NCI-H2196 (cell line): ENCODE data around the gene DAB2IP.
A peak's percentile ranks its signal among the peaks of the same experiment; 100 is the strongest.
"Not testable (repeated sequence)": the region's sequence is repeated elsewhere in the genome, so short reads cannot be mapped to it uniquely, and the experiment has no call there.

ENCODE experiments used
- DNase-seq: peaks from one replicate; lab custom pipeline; 2025; ENCODE audit not compliant: unreplicated experiment; lab: John Stamatoyannopoulos, UW

Gene DAB2IP

GRCh38 chr9:121651295-121652020 lies at the start of gene DAB2IP:
Gene DAB2IP, plus strand, starts transcription at chr9:121651634. Its CDS starts 142 bp downstream, at chr9:121651776.
- peak; percentile 59 for DNase-seq

- DNase-seq = no peak
These were observed 48.4 kb upstream of the DAB2IP start for GRCh38 chr9:121603028-121603427.

DNA sequence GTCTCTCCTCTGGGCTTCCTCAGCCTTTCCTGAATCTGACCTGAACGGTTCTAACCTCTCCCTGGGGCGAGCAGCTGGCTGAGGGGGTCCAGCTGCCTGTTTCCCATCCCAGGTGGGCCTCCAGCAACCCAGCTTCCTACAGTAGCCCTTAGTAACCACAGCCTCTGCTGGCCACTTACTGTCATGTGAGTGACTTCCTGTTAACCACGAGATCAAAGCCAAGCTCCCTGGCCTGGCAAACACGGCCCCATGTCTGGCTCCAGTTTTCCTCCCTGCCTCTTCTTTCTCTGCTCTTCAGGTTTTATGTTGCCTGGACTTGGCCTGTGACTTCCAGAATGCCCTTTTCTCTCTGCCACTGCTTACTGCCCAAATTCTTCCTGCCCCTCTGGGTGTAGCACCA lies 47.2 kb upstream of the DAB2IP start:
- peak; percentile 54 for DNase-seq

GRCh38 chr9:121604654-121605053 lies 46.8 kb upstream of the DAB2IP start:
- no peak for DNase-seq

DNA sequence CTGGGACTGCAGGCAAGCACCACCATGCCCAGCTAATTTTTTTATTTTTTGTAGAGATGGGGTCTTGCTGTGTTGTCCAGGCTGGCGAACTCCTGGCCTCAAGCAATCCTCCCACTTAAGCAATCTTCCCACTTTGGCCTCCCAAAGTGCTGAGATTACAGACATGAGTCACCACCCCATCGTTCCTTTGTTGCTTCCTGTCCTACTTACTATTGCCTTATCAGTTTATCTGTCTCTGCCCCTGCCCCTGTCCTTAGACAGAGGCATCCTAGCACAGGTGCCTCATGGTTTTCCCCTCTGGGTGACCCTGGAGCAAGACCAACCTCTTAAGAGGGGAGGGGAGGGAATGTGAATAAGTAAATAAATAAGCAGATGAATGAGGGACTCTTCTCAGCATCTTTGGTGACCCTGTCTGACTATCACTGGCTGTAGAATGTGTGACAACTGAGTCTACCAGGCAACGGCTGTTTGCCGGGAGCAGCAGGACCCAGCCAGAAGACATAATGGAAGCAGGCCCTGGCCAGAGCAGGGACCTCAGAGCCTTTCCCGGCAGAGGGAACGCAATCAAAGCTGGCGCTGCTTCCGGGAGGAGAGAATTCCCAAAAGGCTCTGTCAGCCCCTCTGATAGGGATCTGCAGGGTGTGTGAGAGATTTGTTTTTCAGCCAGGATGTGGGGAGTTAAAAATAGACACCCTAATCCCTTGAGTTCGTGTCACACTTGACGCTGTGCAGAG lies 43.8 kb upstream of the DAB2IP start:
- no peak for DNase-seq

DNA sequence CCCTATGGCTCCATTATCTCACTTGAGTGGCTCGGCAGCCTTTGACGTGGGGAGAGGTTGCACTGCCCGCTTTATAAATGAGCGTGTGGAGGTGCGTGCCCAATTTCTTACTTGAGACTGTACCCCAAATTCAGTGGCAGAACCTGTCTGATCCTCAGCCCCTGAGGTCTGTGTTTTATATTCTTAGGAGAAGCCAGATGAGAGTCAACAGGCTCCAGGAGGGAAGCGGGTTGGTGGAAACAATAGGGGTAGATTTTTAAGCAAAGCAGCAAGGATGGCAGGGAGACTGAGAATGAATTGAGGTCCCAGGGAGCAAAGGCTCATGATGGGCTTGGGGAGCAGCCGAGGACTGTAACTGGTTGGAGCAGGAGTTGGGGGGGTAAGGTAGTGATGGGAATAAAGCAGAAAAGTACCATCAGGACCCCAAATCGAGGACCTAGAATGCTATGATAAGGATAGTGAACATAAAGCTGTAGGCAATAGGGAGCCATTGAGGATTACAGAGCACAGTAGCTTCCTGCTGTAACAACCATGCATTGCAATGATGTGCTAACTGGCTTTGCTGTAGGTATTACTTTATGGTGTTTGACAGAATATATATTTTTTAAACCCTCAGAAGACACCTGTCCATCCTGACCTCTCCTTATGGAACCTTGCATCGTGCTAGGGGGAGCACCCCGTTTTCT lies 43.1 kb upstream of the DAB2IP start:
- no peak for DNase-seq

DNA sequence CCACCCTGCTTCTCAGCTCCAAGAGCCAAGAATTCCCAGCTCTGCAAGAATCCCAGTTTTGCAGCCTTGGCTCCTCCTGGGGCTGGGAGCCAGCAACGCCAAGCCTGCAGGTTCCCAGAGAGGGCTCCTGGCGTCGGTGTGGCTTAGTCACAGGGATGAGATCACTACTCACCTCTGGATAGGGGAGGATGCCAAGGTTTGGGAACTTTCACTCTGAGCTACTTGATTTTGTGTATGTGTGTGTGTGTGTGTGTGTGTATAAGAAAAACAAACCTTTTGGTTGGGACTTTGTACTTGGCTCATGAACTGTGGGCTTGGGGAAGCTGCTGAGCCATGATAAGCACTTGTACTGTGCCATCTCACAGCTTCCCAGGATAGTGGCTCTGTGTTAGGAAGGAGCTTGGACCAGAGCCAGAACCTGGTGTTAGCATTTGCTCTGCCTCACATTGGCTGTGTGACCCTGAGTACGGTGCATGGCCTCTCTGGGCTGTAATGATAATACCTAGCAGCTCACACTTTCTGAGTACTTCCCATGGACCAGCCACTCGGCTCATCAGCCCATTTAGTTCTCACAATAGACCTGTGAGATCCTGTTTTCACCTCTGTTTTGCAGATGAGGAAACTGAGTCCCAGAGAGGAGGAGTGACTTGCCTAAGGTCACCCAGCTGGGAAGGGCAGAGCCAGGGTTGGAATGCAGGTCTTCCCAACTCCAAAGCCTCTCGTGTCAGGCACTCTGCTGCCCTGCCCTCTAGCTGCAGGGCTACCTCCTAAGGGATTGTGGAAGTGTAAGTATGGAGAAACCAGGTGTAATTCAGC lies 41.4 kb upstream of the DAB2IP start:
- DNase-seq = peak; percentile 57

DNA sequence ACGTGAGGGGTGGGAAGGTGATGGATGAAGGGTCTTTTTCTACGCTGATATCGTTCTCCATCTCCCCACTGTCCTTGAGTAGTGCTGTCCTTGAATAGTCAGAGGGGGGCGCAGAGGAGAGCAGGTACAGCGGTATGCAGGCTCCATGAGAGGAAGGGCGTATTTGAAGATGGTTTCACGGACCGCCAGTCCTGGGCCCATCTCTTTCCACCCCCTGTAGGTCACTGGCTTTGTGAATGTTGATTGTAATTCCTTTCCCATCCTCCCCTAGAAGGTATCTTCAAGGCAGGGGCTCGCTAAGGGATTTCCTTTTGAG lies 40.8 kb upstream of the DAB2IP start:
- no peak for DNase-seq

DNA sequence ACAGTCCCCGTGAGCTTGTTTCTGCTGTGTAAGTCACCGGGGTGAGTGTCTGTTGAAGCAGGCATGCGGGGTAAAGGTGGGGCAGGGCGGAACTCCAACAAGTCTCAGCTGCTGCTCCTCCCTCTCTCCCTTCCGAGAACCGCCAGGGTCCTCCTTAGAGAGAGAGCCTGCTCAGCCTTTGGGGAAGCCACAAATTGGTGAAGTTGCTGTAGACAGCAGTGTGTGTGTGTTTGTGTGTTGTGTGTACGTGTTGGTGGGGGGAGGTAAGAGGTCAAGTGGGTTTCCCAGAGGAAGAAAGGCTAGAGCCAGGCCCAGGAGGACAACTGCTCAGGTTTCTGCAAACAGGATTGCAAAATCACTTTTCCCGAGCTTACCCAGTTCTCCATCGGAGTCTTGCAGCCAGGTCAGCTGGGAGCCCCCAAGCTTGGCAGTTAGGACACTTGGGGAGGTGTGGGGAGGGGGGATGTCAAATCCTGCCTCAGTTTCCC lies 38.9 kb upstream of the DAB2IP start:
- DNase-seq = no peak

DNA sequence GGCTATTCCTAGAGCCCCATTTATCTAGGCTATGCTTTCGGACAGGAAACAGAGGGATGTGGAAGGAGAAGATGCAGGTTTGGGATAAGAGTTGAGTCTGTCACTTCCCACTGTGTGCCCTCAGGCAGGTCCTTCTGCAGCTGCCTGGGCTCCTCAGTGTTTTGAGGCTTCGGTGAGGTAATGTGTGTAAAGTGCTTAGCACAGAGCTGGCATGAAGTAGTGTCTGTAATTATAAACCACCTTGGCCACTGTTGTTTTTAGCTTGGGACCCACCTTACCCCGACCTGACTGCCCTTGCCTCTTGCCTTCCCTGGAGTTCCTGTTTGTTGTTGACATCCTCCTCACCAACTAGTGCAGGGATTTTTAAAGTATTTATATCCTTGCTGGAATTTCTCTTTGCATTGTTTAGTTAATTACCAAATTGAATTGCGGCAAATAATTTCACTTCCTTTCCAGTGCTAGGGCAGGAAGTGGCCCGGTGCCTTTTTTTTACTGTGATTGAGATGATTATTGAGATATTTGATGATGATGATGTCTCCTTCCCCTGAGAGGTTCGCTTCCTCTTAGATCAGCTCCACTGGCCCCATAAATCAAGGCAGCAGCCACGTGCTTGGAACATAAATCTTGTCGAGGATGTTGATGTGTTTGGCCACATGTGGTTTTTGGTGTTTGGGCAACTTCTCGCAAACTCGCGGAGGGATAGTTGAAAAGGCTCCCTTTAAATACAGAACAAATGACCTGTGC lies 38.3 kb upstream of the DAB2IP start:
- peak; percentile 57 for DNase-seq

- no peak for DNase-seq
These were observed 35.2 kb upstream of the DAB2IP start for GRCh38 chr9:121616123-121616755.

DNA sequence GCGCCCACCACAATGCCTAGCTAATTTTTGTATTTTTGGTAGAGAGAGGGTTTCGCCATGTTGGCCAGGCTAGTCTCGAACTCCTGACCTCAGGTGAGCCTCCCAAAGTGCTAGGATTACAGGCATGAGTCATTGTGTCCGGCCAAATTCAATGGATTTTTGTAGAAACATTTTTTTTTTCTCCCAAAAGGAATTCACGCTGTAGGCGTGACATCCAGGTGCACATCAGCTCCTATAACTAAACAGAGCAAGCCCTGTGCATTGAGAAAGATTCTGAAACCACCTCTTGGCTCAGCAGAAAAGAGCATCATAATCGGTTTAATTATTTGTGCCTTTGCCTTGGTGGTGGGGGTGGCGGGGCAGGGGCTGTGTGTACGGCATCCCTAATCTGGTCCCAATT lies 32.9 kb upstream of the DAB2IP start:
- DNase-seq = no peak

- DNase-seq = not testable (repeated sequence)
These were observed 32.5 kb upstream of the DAB2IP start for GRCh38 chr9:121618910-121619309.

GRCh38 chr9:121619545-121620324 lies 31.7 kb upstream of the DAB2IP start:
- no peak for DNase-seq

DNA sequence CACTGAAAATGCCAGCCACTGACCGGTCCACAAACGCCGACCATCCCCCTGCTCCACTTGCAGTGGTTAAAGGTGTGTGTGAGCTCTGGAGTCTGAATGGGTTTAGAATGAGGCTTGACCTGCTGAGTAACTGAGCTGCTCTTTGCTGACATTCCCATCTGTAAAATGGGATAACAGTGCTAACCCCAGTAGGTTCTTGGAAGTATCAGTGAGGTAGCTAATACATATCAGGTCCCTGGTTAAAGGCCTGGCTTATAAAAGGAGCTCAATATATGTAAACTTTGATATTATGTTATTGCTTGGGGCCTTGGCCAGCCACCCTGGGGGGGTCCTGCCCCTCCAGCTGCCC lies 31.1 kb upstream of the DAB2IP start:
- no peak for DNase-seq

DNA sequence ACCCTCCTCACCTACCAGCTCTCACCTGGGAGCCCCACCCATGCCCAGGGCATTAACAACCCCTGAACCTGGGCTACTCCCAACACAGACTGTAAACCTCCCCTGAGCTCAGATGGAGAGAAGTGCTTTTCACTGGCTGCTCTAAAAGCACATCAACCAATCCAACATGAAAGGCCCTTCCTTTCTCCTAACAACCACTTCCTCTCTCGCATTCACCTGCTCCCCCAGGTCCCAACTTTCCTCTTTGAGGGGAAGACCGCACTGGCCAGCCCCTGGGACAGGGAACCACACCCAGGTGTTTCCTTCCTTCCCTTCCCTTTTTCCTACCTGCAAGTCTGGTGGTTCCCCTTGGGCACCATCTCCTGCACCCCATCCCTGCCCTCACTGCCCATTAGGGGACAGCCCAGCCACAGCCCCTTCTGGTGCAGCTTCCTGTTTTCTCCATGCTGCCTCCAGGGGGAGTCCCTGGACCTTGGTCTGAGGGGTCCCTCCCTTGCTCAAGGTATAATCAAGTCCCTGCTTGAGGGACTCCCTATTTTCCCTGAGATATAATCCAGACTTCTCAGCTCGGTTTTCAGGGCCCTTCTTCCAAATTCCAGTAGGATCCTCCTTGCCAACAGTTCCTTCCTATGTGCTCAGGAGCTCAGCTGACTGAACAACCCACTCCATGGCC lies 30.5 kb upstream of the DAB2IP start:
- no peak for DNase-seq

DNA sequence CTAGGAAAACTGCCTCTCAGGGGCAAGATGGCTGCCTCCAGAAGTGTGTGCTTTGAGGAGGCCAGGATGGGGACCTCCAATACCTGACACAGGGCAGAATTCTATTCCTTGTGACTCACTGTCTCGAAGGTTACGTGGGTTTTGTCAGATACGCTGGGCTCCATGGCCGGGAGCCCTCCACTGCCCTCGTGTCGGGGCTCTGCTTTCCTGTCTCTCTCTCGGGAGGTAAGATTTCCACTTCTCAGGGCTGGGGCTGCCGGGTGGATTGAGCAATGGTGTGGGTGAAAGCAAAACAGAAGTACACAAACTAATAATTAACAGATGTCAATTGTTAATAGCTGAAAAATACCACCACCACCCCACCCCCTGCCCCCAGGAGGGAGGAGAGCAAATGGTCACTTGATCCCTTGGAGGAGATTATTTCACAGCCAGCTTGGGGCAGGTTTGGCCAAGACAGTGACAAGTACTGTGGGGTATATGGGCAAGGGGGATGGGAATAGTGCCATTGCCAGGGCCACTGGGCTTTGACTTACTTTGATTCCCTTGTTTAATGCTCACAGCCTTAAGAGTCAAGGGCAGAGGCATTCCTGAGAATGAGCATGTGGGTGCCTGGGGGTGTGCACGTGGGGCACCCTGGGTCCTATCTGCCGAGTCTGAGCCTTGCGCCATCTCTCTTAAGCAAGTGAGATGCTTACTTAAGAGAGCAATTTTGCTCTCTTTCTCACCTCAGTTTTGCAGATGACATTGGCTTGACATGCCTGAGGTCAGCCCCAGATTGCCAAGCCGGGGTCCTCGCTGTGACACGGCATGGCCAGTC lies 28.8 kb upstream of the DAB2IP start:
- no peak for DNase-seq

- DNase-seq = not testable (repeated sequence)
These were observed 28.0 kb upstream of the DAB2IP start for GRCh38 chr9:121623430-121623829.
